Calu3 (cell line): Measurements from ENCODE around the gene CUBN. TPM values are rescaled to one million over a fixed set of nuclear protein-coding genes. Genes with fewer than 3 reads are reported as not detected.

ENCODE experiments used
- BruUV-seq: library from RNA; stranded (reverse); fragments of 400-500 nt; replicated peaks from 2 replicates; lab custom pipeline; 2021; lab: Mats Ljungman, UMichigan
- CTCF ChIA-PET: fragments of 300-600 bp; sonication (Branson Sonifier 250); formaldehyde crosslinking; loops from one replicate; lab custom pipeline; 2022; ENCODE audit warnings: antibody characterized with exemption; lab: Charles Lee
- DNase-seq: peaks from one replicate; pipeline ENCODE4 v3.0.0; 2022
- H3K27ac Mint-ChIP-seq: one replicate; pipeline ENCODE4 v1.8.0; 2022; ENCODE audit warnings: mixed read lengths; ENCODE audit not compliant: unreplicated experiment
- H3K27me3 Mint-ChIP-seq: one replicate; pipeline ENCODE4 v1.8.0; 2022; ENCODE audit warnings: mixed read lengths; ENCODE audit not compliant: unreplicated experiment
- H3K36me3 Mint-ChIP-seq: one replicate; pipeline ENCODE4 v1.8.0; 2022; ENCODE audit warnings: mild to moderate bottlenecking, moderate library complexity, mixed read lengths; ENCODE audit not compliant: insufficient read depth, unreplicated experiment
- H3K4me1 Mint-ChIP-seq: one replicate; pipeline ENCODE4 v1.8.0; 2022; ENCODE audit warnings: mild to moderate bottlenecking, low read depth, mixed read lengths; ENCODE audit not compliant: unreplicated experiment
- H3K4me3 Mint-ChIP-seq: one replicate; pipeline ENCODE4 v1.8.0; 2022; ENCODE audit warnings: mild to moderate bottlenecking, low read depth, moderate library complexity, mixed read lengths; ENCODE audit not compliant: unreplicated experiment
- H3K9me3 Mint-ChIP-seq: one replicate; pipeline ENCODE4 v1.8.0; 2022; ENCODE audit warnings: low read depth, mixed read lengths; ENCODE audit not compliant: unreplicated experiment
- intact Hi-C: fragments of 100-400 bp; cut with micrococcal nuclease; formaldehyde crosslinking; loops from one replicate; pipeline ENCODE4 v1.10.0; 2022; ENCODE audit not compliant: unreplicated experiment
- total RNA-seq: library from RNA; stranded (reverse); gene quantifications from 2 replicates; pipeline ENCODE4 v1.2.3, GENCODE V29; 2022
- TF ChIP-seq, protein P1 (sequence below): fragments of 200-600 bp; IDR thresholded peaks from one replicate; pipeline ENCODE4 v1.8.0; 2022; ENCODE audit warnings: antibody characterized with exemption; ENCODE audit not compliant: unreplicated experiment

Gene CUBN
- total RNA-seq, 1 experiment from 2014 or later = 0.92 TPM

DNA sequence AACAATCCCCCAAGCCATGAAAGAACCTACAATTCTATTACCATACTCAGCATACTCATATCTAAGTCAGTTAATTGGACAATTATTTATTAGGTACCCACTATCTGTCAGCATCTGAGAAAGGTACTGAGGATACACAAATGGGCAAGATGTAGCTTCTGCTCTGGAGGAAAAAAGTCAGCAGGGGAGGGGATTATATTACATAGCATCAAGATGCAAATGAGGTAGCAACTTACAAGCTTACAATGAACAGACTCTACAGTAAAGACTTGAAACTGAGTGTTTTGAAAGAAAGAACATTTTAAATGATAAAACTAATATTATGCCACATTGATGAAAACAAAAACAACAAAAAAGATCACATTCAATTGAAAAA is 10.8 kb upstream of the CUBN start:
- CTCF ChIA-PET = no interaction called here
- no peaks in the 10 kb centered on the region for H3K36me3 Mint-ChIP-seq
- no peak overlapping the region for H3K27ac Mint-ChIP-seq
- BruUV-seq = no TSS peak
- intact Hi-C loops = no loop called here
- no peaks in the 10 kb centered on the region for H3K27me3 Mint-ChIP-seq
- TF ChIP-seq, protein P1, sequence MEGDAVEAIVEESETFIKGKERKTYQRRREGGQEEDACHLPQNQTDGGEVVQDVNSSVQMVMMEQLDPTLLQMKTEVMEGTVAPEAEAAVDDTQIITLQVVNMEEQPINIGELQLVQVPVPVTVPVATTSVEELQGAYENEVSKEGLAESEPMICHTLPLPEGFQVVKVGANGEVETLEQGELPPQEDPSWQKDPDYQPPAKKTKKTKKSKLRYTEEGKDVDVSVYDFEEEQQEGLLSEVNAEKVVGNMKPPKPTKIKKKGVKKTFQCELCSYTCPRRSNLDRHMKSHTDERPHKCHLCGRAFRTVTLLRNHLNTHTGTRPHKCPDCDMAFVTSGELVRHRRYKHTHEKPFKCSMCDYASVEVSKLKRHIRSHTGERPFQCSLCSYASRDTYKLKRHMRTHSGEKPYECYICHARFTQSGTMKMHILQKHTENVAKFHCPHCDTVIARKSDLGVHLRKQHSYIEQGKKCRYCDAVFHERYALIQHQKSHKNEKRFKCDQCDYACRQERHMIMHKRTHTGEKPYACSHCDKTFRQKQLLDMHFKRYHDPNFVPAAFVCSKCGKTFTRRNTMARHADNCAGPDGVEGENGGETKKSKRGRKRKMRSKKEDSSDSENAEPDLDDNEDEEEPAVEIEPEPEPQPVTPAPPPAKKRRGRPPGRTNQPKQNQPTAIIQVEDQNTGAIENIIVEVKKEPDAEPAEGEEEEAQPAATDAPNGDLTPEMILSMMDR = no peak
- no peak overlapping the region for H3K4me3 Mint-ChIP-seq
- no peak for DNase-seq
- peaks cover 24% of the 10 kb centered on the region for H3K4me1 Mint-ChIP-seq
- H3K9me3 Mint-ChIP-seq = peaks cover 3% of the 10 kb centered on the region

DNA sequence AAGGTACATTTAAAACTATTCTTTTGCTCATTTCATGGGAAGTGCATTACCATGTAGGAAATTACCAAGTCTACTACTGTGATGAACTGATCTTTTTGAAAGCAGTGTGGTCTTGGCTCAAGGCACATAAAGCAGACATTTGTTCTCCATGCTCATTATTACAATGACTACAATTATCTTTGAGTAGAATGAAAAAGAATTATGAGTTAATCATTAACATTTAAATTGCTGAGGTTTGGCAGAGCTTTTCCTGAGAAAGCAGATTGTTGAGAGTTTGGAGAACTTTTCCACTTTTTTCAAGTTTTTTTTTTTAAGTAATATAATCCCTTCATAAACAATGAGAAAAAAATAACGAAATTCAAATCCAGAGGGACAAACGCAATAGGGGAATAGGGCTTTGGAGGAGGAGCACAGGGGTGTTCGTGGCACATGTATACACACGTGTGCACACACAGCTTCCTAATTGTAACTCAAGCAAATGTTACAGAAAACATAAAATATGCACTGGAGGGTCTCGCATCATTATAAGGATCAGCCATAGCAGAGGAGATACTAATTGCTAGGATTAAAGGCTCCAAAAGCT is 8.9 kb upstream of the CUBN start:
- no peaks in the 10 kb centered on the region for H3K36me3 Mint-ChIP-seq
- no peak overlapping the region for H3K27ac Mint-ChIP-seq
- CTCF ChIA-PET = interaction anchor here (0.7 to 0.9 kb wide), 4 partner anchors 14 to 280 kb away, joined by 3 to 5 read pairs (median 4); no protein-coding TSS in a partner anchor
- H3K4me3 Mint-ChIP-seq = no peak overlapping the region
- no peaks in the 10 kb centered on the region for H3K27me3 Mint-ChIP-seq
- TF ChIP-seq, protein P1 = no peak
- BruUV-seq = no TSS peak
- peaks cover 3% of the 10 kb centered on the region for H3K9me3 Mint-ChIP-seq
- DNase-seq = no peak
- peaks cover 38% of the 10 kb centered on the region for H3K4me1 Mint-ChIP-seq
- intact Hi-C loops = no loop called here

DNA sequence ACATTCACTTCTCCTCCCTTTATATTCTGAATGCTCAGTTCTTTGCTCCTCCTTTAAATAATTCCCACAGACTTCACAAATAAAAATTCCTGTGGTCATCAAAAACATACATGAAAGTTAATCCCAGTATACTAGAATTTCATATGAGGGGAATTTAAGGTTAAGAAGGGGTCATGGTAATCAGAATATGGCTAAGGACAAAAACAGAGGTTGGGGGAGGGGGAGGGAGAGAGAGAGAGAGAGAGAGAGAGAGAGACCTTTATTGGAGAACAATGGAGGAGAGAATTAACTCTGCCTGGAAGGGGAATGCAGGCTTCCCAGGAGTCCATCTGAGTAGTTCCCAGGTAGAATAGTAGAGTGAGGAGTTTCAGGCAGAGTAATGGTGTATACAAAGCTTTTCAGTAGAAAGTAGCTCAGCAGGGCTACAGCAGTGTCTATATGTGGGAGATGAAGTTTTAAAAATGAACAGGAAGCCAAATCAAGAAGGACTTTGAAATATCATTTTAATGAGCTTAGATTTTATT is 5.2 kb upstream of the CUBN start:
- no peak overlapping the region for H3K27ac Mint-ChIP-seq
- no peak for DNase-seq
- H3K9me3 Mint-ChIP-seq = no peaks in the 10 kb centered on the region
- no TSS peak for BruUV-seq
- intact Hi-C loops = no loop called here
- H3K4me1 Mint-ChIP-seq = peaks cover 53% of the 10 kb centered on the region
- TF ChIP-seq, protein P1 = no peak
- CTCF ChIA-PET = interaction anchor here (0.7 to 0.9 kb wide), 2 partner anchors 23 to 211 kb away, joined by 5 read pairs; no protein-coding TSS in a partner anchor
- H3K36me3 Mint-ChIP-seq = no peaks in the 10 kb centered on the region
- H3K4me3 Mint-ChIP-seq = no peak overlapping the region
- no peaks in the 10 kb centered on the region for H3K27me3 Mint-ChIP-seq

DNA sequence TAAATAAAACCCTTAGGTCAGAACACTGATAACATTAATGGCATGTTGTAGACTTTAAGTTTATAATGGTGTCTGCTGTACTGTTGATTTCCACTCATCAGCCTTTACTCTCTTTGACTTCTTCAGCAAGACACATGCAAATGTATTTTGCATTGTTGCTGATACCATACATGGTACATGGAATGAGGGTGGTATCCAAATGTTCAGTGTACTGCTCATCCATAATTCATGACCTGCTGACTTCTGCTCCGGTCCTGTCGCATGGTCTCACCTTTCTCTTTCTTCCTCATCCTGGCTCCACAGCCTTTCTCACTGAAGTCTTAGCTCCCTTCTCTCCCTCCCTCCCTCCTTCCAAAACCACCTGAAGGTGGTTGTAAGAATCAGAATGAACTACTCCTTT is 4.7 kb upstream of the CUBN start:
- no peaks in the 10 kb centered on the region for H3K27me3 Mint-ChIP-seq
- no peak overlapping the region for H3K4me3 Mint-ChIP-seq
- DNase-seq = no peak
- CTCF ChIA-PET = no interaction called here
- no peaks in the 10 kb centered on the region for H3K9me3 Mint-ChIP-seq
- no TSS peak for BruUV-seq
- peaks cover 50% of the 10 kb centered on the region for H3K4me1 Mint-ChIP-seq
- TF ChIP-seq, protein P1 = no peak
- intact Hi-C loops = no loop called here
- no peaks in the 10 kb centered on the region for H3K36me3 Mint-ChIP-seq
- no peak overlapping the region for H3K27ac Mint-ChIP-seq
